GM21390 (cell line): ENCODE results near the gene SAMD9L.
"Not testable (repeated sequence)": the region's sequence is repeated elsewhere in the genome, so short reads cannot be mapped to it uniquely, and the experiment has no call there.

ENCODE experiments used
- ATAC-seq: cut with Tn5 transposase; IDR thresholded peaks from one replicate; pipeline ENCODE4 v1.9.1; 2021; ENCODE audit not compliant: unreplicated experiment

Gene SAMD9L

DNA sequence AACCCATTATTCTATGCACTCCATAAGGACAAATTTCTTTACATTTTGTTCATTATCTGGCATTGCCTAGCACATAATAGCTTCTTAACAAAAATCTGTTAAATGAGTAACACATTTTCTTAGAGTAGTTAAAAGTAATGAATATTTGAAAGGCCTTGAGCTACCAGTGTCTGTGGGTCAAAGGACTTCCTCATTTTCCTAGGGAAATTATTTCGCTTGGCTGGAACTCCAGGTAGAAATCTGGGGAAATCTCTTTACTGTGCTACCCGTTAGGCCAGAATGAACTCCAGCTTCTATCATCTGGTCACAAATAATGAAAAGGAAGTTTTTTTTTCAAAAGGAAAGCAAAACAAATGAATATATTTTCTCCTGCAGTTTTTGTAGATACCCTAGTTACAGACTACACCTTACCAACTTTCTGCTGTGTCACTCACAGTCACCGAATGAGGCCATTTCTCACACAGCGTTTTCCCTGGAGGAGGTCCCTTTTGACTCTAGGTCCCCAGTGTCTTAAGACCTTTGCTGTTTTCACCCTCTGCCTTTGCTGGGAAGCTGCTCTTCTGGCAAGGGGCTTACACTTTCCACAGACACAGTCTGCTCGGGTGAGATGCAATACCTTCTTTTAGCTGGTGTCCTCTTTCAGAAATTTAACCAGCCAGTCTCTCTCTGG is 1.6 kb downstream of the SAMD9L start:
- peak; percentile 39 for ATAC-seq

GRCh38 chr7:93146036-93146435 is 2.1 kb downstream of the SAMD9L start:
- no peak for ATAC-seq

- no peak for ATAC-seq
These were observed 2.8 kb downstream of the SAMD9L start for GRCh38 chr7:93145354-93145753.

- ATAC-seq: no peak
These were observed 6.1 kb downstream of the SAMD9L start for GRCh38 chr7:93142127-93142526.

GRCh38 chr7:93140582-93141191 is 7.5 kb downstream of the SAMD9L start:
- ATAC-seq: no peak

- no peak for ATAC-seq
These were observed 9.6 kb downstream of the SAMD9L start for GRCh38 chr7:93138576-93138975.

DNA sequence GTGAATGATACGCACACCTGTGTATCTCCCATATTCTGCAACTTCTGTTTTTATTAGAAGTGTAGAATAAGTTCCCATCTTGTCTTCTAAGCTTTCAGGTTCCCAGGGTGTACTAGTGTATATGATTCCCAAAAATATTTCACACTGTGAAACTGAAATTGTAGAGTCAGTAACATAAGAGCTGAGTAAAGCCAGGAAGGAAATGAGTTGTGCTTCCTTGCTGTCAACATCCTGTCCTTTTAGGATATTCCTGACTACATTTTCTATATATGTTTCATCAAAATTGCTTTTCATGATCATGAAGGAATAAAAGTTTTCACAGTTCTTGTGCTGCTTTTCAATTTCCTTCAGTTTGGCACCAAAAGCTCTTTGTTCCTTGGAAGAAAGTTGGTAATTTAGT is 15.2 kb downstream of the SAMD9L start:
- no peak for ATAC-seq

DNA sequence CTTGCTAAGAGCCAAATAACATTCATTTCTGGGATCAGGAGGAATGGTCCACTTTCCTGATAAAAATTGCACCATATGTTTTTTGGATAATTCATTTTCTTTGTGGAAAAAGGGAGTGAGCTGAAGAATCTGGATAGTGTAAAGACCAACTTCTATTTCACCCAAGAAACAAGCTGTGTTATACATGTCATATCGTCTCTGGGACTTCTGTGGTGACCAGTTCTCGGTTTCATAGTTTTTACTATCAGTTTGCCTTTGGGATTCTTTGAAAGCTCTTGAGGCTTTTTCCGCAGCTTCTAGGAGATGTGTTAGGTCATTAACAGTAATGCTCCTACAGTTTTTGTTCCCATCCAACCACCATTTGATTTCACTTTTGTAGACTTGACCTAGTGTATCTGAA is 16.0 kb downstream of the SAMD9L start:
- ATAC-seq: no peak

DNA sequence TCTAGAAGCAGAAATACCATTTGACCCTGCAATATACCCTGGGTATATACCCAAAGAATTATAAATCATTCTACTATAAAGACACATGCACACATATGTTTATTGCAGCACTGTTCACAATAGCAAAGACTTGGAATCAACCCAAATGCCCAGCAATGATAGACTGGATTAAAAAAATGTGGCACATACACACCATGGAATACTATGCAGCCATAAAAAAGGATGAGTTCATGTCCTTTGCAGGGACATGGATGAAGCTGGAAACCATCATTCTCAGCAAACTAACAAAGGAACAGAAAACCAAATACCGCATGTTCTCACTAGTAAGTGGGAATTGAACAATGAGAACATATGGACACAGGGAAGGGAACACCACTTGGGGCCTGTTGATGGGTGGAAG is 21.2 kb downstream of the SAMD9L start:
- ATAC-seq: not testable (repeated sequence)

DNA sequence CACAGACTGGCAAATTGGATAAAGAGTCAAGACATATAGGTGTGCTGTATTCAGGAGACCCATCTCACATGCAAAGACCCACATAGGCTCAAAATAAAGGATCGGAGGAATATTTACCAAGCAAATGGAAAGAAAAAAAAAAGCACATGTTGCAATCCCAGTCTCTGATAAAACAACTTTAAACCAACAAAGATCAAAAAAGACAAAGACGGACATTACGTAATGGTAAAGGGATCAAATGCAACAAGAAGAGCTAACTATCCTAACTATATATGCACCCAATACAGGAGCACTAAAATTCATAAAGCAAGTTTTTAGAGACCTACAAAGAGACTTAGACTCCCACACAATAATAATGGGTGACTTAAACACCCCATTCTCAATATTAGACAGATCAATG is 24.7 kb downstream of the SAMD9L start:
- ATAC-seq: not testable (repeated sequence)

DNA sequence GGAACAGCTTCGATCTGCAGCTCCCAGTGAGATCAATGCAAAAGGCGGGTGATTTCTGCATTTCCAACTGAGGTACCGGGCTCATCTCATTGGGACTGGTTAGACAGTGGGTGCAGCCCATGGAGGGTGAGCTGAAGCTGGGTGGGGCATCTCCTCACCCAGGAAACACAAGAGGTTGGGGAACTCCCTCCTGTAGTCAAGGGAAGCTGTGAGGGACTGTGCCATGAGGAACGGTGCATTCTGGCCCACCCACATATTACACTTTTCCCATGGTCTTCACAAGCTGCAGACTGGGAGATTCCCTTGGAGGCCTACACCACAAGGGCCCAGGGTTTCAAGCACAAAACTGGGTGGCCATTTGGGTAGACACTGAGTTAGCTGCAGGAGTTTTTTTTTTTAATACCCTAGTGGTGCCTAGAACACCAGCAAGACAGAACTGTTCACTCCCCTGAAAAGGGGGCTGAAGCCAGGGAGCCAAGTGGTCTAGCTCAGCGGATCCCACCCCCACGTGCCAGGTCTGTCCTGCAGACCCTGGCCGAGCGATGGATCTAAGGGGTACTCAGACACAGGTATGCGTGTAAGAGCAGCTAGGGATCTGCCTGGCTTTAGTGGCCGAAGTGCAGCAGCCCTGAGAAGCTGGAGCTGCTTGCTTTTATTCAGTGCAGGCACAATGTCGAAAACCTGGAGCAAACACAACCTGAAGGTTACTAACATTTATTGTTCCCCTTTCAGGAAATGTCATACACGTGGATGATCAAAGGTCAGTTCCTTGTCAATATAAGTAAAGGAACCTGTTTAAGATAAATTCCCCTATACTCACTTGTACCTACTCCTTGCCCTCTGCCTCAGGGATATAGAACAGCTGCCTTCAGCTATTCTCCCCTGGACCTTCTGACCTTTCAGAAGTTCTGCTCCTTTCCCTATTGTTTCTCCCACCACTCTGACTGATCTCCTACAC is 27.3 kb downstream of the SAMD9L start:
- ATAC-seq: no peak

DNA sequence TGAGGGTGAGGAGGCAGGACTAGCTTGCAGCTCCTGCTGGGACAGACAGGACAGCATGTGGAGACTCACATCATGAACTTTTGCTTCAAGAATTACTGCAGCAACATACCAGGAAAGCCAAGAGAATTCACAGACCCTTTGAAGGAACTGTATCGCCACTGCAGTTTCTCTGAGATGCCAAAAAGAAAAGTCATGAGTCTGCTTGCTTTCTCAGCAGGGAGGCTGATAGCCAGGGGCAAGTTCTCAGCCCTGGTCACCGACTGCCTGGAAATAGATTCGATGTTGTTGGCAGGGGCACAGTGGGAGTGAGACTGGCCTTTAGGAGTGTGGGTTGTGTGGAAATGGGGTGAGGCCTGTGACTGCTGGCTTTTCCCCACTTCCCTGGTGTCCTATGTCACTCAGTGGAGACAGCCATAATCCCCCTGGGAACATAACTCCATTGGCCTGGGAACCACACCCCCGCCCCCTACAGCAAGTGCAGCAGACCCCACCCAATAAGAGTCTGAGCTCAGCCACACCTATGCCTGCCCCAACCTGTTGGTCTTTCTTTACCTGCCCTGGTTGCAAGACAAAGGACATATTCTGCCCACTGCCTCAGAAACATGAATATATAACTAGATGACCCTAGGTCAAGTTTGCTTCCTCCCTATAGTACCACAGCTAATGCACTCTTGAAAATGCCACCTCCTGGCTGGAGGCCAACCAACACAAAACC is 28.8 kb downstream of the SAMD9L start:
- no peak for ATAC-seq

- ATAC-seq: peak; percentile 99
These were observed 30.2 kb downstream of the SAMD9L start, which contains the start of gene SAMD9 for GRCh38 chr7:93117852-93118530. Gene SAMD9, minus strand, starts transcription at chr7:93117979. Its CDS starts 11,882 bp downstream, at chr7:93106097.

DNA sequence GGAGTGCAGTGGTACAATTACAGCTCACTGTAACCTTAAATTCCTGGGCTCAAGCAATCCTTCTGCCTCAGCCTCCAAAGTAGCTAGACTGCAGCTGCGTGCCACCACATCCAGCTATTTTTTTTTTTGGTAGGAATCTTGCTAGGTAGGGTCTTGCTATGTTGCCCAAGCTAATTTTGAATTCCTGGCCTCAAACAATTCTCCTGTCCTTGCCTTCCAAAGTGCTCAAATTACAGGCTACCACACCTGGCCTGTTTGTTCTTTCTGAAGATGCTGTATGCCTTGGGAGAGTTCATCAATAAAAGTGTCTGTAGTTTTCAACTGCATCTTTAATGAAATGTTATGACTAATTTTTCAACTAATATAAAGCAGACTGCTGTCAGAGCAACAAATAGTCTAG is 30.9 kb downstream of the SAMD9L start:
- no peak for ATAC-seq

DNA sequence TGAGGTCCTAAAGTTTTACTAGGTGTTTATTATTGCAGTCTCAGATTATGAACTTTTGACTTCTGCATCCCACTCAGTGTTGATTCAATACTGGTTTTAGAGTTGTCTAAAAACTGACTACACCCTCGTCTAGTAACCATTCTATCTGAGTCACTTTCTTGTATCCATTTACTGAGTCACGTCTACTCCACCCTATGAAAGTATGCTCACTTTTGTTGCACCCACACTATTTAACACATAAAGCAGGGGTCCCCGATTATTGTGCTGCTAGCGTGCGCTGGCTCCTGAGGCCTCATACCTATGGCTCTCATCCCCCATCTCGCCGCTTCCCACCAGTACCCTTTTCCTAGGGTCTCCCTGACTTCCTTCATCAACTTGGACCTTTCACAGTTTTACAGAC is 32.4 kb downstream of the SAMD9L start:
- ATAC-seq: no peak

- no peak for ATAC-seq
These were observed 40.2 kb downstream of the SAMD9L start for GRCh38 chr7:93108003-93108402.

- no peak for ATAC-seq
These were observed 50.8 kb downstream of the SAMD9L start for GRCh38 chr7:93097388-93097787.

DNA sequence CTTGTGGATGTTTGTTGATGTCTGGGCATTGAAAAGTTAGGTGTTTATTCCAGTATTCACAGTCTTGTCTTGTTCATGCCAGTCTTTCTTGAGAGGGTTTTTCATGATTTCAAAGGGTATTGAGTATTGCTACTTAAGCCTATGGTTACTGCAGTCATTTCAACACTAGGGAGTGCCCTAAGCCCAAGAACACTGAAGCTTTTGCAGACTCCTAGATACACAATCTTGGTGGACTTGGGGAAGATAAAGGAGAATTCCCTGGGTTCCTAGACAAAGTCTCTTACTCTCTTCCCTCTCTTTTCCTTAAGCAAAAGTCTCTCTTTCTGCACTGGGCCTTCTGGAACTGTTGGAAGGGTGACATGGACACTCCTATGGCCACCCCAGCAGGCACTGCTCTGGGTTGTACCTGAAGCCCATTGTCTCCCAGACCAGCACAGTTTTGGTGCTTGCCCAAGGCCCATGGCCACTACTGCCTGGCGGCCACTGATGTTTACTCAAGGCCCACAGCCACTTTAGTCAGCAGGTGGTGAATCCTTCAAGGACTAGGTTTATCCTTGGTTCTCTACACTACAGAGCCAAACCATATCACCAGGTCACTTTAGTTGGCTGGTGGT is 55.3 kb downstream of the SAMD9L start:
- ATAC-seq: no peak
